GM21786 (cell line): ENCODE results near the gene STUB1.

ENCODE experiments used
- ATAC-seq: cut with Tn5 transposase; IDR thresholded peaks from one replicate; pipeline ENCODE4 v1.9.1; 2021; ENCODE audit not compliant: unreplicated experiment

Gene STUB1

GRCh38 chr16:643050-643368 is 37.2 kb upstream of the STUB1 start:
- ATAC-seq = no peak

GRCh38 chr16:644556-644955 is 35.7 kb upstream of the STUB1 start:
- no peak for ATAC-seq

GRCh38 chr16:645852-646678 is 34.1 kb upstream of the STUB1 start:
- no peak for ATAC-seq

- ATAC-seq = no peak
Observed at GRCh38 chr16:646679-647172, 33.5 kb upstream of the STUB1 start.

GRCh38 chr16:647173-647902 is 32.9 kb upstream of the STUB1 start:
- ATAC-seq = no peak

- no peak for ATAC-seq
Observed at GRCh38 chr16:648071-648780, 32.0 kb upstream of the STUB1 start.

GRCh38 chr16:648781-649589 is 31.2 kb upstream of the STUB1 start, which contains the start of gene WDR90:
WDR90 (plus strand) TSS chr16:649365; CDS start chr16:649417, 52 bp downstream.
- peak; percentile 84 for ATAC-seq

GRCh38 chr16:649631-650030 is 30.6 kb upstream of the STUB1 start:
- peak; percentile 15 for ATAC-seq

- ATAC-seq = no peak
Observed at GRCh38 chr16:651844-652243, 28.4 kb upstream of the STUB1 start.

GRCh38 chr16:652454-653305 is 27.5 kb upstream of the STUB1 start:
- ATAC-seq = no peak

- no peak for ATAC-seq
Observed at GRCh38 chr16:654034-654433, 26.2 kb upstream of the STUB1 start.

- ATAC-seq = no peak
Observed at GRCh38 chr16:657487-657886, 22.7 kb upstream of the STUB1 start.

GRCh38 chr16:658679-659571 is 21.3 kb upstream of the STUB1 start:
- ATAC-seq = no peak

GRCh38 chr16:659618-660017 is 20.6 kb upstream of the STUB1 start:
- no peak for ATAC-seq

- no peak for ATAC-seq
Observed at GRCh38 chr16:660132-660458, 20.1 kb upstream of the STUB1 start.

GRCh38 chr16:660459-661183 is 19.6 kb upstream of the STUB1 start:
- peak; percentile 60 for ATAC-seq

- no peak for ATAC-seq
Observed at GRCh38 chr16:661184-661821, 18.9 kb upstream of the STUB1 start.

GRCh38 chr16:662095-662494 is 18.1 kb upstream of the STUB1 start:
- no peak for ATAC-seq
